Cardiac ventricle fibroblast (primary cell): ENCODE results near the gene ZNF219. TPM values are rescaled to one million over a fixed set of nuclear protein-coding genes. Genes with fewer than 3 reads are reported as not detected.

Experiments
- total RNA-seq: library from RNA; depleted of rRNA; stranded (reverse); fragments of >200 nt; gene quantifications from 2 replicates; pipeline ENCODE4 v1.2.3, GENCODE V29; 2015

The ZNF219 gene
- 17.3 and 20.2 TPM in 2 replicates for total RNA-seq

GRCh38 chr14:21098076-21098891 is at the start of gene ZNF219:
ZNF219 (minus strand) TSS chr14:21098655; CDS start chr14:21093591, 5,064 bp downstream.

GRCh38 chr14:21100931-21101330 is 2.5 kb upstream of the ZNF219 start, which contains the start of gene TMEM253:
TMEM253 (plus strand) TSS chr14:21101066; CDS start chr14:21101344, 278 bp downstream.

GRCh38 chr14:21070083-21070609 is 28.3 kb downstream of the ZNF219 start, which contains the start of gene ARHGEF40:
ARHGEF40 (plus strand) TSS chr14:21070304; CDS start chr14:21070397, 93 bp downstream.

GRCh38 chr14:21057803-21058675 is 40.4 kb downstream of the ZNF219 start, which contains the start of gene RNASE8:
RNASE8 (plus strand) TSS chr14:21057822; CDS start chr14:21057893, 71 bp downstream.

GRCh38 chr14:21041676-21042433 is 56.6 kb downstream of the ZNF219 start, which contains the start of gene RNASE7:
RNASE7 (plus strand) TSS chr14:21042362; CDS start chr14:21042993, 631 bp downstream.

Other genes with a start within 250 kb of the ZNF219 start
- gene RNASE3, start 207.3 kb downstream of the ZNF219 start, total RNA-seq, result not detected in 2 replicates
- not detected in 2 replicates for gene RNASE2, start 143.2 kb downstream of the ZNF219 start, total RNA-seq
- gene METTL17, start 108.7 kb downstream of the ZNF219 start, total RNA-seq, result 45.9 and 46.5 TPM in 2 replicates
- 0.25 TPM in 1 of 2 replicates, not detected in the other for gene SLC39A2, start 99.4 kb downstream of the ZNF219 start, total RNA-seq
- 54.0 and 70.0 TPM in 2 replicates for gene NDRG2, start 73.6 kb downstream of the ZNF219 start, total RNA-seq
- not detected in 2 replicates for gene TPPP2, start 68.4 kb downstream of the ZNF219 start, total RNA-seq
- not detected in 2 replicates for gene RNASE13, start 63.8 kb downstream of the ZNF219 start, total RNA-seq
- gene RNASE7, start 56.3 kb downstream of the ZNF219 start, total RNA-seq, result not detected in 2 replicates
- gene RNASE8, start 40.8 kb downstream of the ZNF219 start, total RNA-seq, result not detected in 2 replicates
- gene ARHGEF40, start 28.4 kb downstream of the ZNF219 start, total RNA-seq, result 53.6 and 64.6 TPM in 2 replicates
- gene TMEM253, start 2.4 kb upstream of the ZNF219 start, total RNA-seq, result not detected in 2 replicates
- gene OR5AU1, start 57.4 kb upstream of the ZNF219 start, total RNA-seq, result not detected in 2 replicates
- gene HNRNPC, start 170.8 kb upstream of the ZNF219 start, total RNA-seq, result 466 and 553 TPM in 2 replicates
- not detected in 2 replicates for gene RPGRIP1, start 181.4 kb upstream of the ZNF219 start, total RNA-seq